HEK293 (cell line): Measurements from ENCODE around the gene RFNG.

Experiments used
- CTCF ChIA-PET: fragments of 350-600 bp; formaldehyde crosslinking; extraction: SDS; loops from one replicate; lab custom pipeline; 2021; ENCODE audit warnings: antibody characterized with exemption; lab: Yijun Ruan, JAX
- POLR2A ChIA-PET: fragments of 300-600 bp; formaldehyde crosslinking; extraction: SDS; loops from one replicate; lab custom pipeline; 2020; ENCODE audit warnings: antibody characterized with exemption, inconsistent platforms; lab: Yijun Ruan, JAX
- H3K27ac ChIP-seq: fragments of 200-500 bp; sonication (Bioruptor generic); 2 replicates; pipeline ENCODE4 v1.5.1; 2014; ENCODE audit warnings: low read depth, low read length, control low read depth, inconsistent platforms; ENCODE audit errors: extremely low read depth
- H3K36me3 ChIP-seq, 2 experiments: fragments of 200-500 bp in 1 of 2; sonication (Bioruptor generic) in 1 of 2; 1 replicate in 1 of 2; 2 replicates in 1 of 2; pipeline ENCODE4 v1.5.1; 2014 to 2017; ENCODE audit warnings: inconsistent platforms in 2 of 2, low read length in 2 of 2; ENCODE audit not compliant: control insufficient read depth in 2 of 2, insufficient read depth in 1 of 2
- H3K4me1 ChIP-seq: fragments of 200-500 bp; sonication (Bioruptor generic); 2 replicates; pipeline ENCODE4 v1.5.1; 2014; ENCODE audit warnings: mild to moderate bottlenecking, low read length, inconsistent platforms; ENCODE audit not compliant: control insufficient read depth, insufficient read depth
- H3K4me3 ChIP-seq: 2 replicates; pipeline ENCODE4 v1.5.1; 2011; ENCODE audit warnings: low read depth, mild to moderate bottlenecking, control low read depth, low read length, moderate library complexity
- H3K9me3 ChIP-seq: fragments of 200-500 bp; sonication (Bioruptor generic); 2 replicates; pipeline ENCODE4 v1.5.1; 2014; ENCODE audit warnings: low read depth, low read length, inconsistent platforms; ENCODE audit not compliant: control insufficient read depth, insufficient read depth
- GFI1B ChIP-seq: fragments of 450-650 bp; formaldehyde crosslinking; IDR thresholded peaks from 2 replicates; pipeline ENCODE4 v1.5.1; 2016; ENCODE audit warnings: missing biosample characterization, missing genetic modification characterization
- HOXC10 ChIP-seq: sonication (generic); formaldehyde crosslinking; IDR thresholded peaks from 2 replicates; pipeline ENCODE4 v1.8.1; 2023; ENCODE audit warnings: mild to moderate bottlenecking, missing genetic modification reagents
- IKZF3 ChIP-seq: fragments of 450-650 bp; IDR thresholded peaks from 2 replicates; pipeline ENCODE4 v1.5.0; 2018; ENCODE audit warnings: missing biosample characterization, mild to moderate bottlenecking, missing genetic modification characterization, moderate library complexity
- ZBTB21 ChIP-seq: fragments of 450-650 bp; formaldehyde crosslinking; IDR thresholded peaks from 2 replicates; pipeline ENCODE4 v1.5.1; 2017; ENCODE audit warnings: missing biosample characterization, missing genetic modification characterization
- ZBTB7A ChIP-seq: fragments of 450-650 bp; formaldehyde crosslinking; IDR thresholded peaks from 2 replicates; pipeline ENCODE4 v1.5.1; 2016; ENCODE audit warnings: low read depth, missing biosample characterization, missing genetic modification characterization
- ZFP69B ChIP-seq: fragments of 450-650 bp; formaldehyde crosslinking; IDR thresholded peaks from 2 replicates; pipeline ENCODE4 v1.5.1; 2016; ENCODE audit warnings: missing biosample characterization, missing genetic modification characterization
- ZNF112 ChIP-seq: fragments of 450-650 bp; formaldehyde crosslinking; IDR thresholded peaks from 2 replicates; pipeline ENCODE4 v1.5.0; 2017; ENCODE audit warnings: missing biosample characterization, missing genetic modification characterization
- ZNF157 ChIP-seq: fragments of 450-650 bp; formaldehyde crosslinking; IDR thresholded peaks from 2 replicates; pipeline ENCODE4 v1.5.1; 2016; ENCODE audit warnings: missing biosample characterization, missing genetic modification characterization
- ZNF221 ChIP-seq: fragments of 450-650 bp; formaldehyde crosslinking; IDR thresholded peaks from 2 replicates; pipeline ENCODE4 v1.5.1; 2017; ENCODE audit warnings: missing biosample characterization, missing genetic modification characterization, borderline replicate concordance
- ZNF629 ChIP-seq: fragments of 450-650 bp; formaldehyde crosslinking; IDR thresholded peaks from 2 replicates; pipeline ENCODE4 v1.5.1; 2017; ENCODE audit warnings: missing biosample characterization, missing genetic modification characterization
- ZNF654 ChIP-seq: fragments of 450-650 bp; formaldehyde crosslinking; IDR thresholded peaks from 2 replicates; pipeline ENCODE4 v1.5.1; 2016; ENCODE audit warnings: low read depth, missing biosample characterization, missing genetic modification characterization
- ZNF830 ChIP-seq: fragments of 450-650 bp; IDR thresholded peaks from 2 replicates; pipeline ENCODE4 v1.5.0; 2018; ENCODE audit warnings: missing biosample characterization, missing genetic modification characterization, low read depth, mild to moderate bottlenecking, moderate library complexity
- TF ChIP-seq, protein P1 (sequence below): fragments of 450-650 bp; formaldehyde crosslinking; IDR thresholded peaks from 2 replicates; pipeline ENCODE4 v1.5.1; 2016; ENCODE audit warnings: missing biosample characterization, missing genetic modification characterization
- TF ChIP-seq, protein P2 (sequence below): fragments of 450-650 bp; formaldehyde crosslinking; IDR thresholded peaks from 2 replicates; pipeline ENCODE4 v1.5.1; 2017; ENCODE audit warnings: missing biosample characterization, missing genetic modification characterization
- TF ChIP-seq, protein P3 (sequence below): fragments of 450-650 bp; formaldehyde crosslinking; IDR thresholded peaks from 2 replicates; pipeline ENCODE4 v1.5.1; 2016; ENCODE audit warnings: missing biosample characterization, missing genetic modification characterization
- TF ChIP-seq, protein P4 (sequence below): fragments of 450-650 bp; formaldehyde crosslinking; IDR thresholded peaks from 2 replicates; pipeline ENCODE4 v1.5.1; 2017; ENCODE audit warnings: missing biosample characterization, missing genetic modification characterization
- TF ChIP-seq, protein P5 (sequence below): fragments of 450-650 bp; formaldehyde crosslinking; optimal IDR thresholded peaks from 2 replicates; pipeline ENCODE3; 2016; ENCODE audit warnings: missing biosample characterization, mild to moderate bottlenecking, missing genetic modification characterization

RFNG gene

DNA sequence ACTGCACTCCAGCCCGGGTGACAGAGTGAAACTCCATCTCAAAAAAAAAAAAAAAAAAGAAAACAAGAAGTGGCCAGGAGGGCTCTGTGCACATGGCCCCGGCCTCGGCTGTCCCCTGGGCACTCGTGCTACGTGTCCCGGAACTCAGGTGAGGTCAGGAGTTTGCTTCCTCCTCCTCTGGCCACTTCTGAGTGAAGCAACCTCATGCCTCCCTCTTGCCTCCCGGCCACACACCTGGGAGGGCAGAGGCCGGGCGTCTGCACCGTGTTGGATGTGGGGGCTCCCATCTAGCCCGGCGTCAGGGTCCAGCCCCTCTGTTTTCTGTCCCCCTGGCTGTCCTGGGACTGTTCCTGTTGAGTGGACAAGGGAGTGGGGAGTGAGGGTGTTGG lies 52.0 kb downstream of the RFNG start:
- Histone ChIP-seq H3K27ac (no peak overlapping the region), H3K36me3 (peaks cover 0 to 6% of the 10 kb centered on the region in 2 experiments; a peak in 1 of 3 replicates), H3K4me3 (no peak overlapping the region), H3K4me1 (peaks cover 6% of the 10 kb centered on the region; the same call in 1 of the 2 replicates), H3K9me3 (no peaks in the 10 kb centered on the region)
- POLR2A ChIA-PET: interaction anchor here (0.7 kb wide), 1 partner anchor 189 kb away, joined by 5 read pairs; no protein-coding TSS in a partner anchor
- CTCF ChIA-PET: interaction anchor here (0.5 kb wide), 1 partner anchor 23 kb away, joined by 3 read pairs; the partner anchor contains the start of gene CENPX
- TF ChIP-seq, protein P1, sequence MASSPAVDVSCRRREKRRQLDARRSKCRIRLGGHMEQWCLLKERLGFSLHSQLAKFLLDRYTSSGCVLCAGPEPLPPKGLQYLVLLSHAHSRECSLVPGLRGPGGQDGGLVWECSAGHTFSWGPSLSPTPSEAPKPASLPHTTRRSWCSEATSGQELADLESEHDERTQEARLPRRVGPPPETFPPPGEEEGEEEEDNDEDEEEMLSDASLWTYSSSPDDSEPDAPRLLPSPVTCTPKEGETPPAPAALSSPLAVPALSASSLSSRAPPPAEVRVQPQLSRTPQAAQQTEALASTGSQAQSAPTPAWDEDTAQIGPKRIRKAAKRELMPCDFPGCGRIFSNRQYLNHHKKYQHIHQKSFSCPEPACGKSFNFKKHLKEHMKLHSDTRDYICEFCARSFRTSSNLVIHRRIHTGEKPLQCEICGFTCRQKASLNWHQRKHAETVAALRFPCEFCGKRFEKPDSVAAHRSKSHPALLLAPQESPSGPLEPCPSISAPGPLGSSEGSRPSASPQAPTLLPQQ (tag by site-specific recombination): no peak
- TF ChIP-seq ZFP69B (tag by site-specific recombination): no peak
- no peak for TF ChIP-seq ZNF221 (tag by site-specific recombination)
- TF ChIP-seq ZNF157 (tag by site-specific recombination): no peak
- TF ChIP-seq ZBTB7A (tag by site-specific recombination): no peak
- TF ChIP-seq ZNF629 (tag by site-specific recombination): no peak
- TF ChIP-seq, protein P2, sequence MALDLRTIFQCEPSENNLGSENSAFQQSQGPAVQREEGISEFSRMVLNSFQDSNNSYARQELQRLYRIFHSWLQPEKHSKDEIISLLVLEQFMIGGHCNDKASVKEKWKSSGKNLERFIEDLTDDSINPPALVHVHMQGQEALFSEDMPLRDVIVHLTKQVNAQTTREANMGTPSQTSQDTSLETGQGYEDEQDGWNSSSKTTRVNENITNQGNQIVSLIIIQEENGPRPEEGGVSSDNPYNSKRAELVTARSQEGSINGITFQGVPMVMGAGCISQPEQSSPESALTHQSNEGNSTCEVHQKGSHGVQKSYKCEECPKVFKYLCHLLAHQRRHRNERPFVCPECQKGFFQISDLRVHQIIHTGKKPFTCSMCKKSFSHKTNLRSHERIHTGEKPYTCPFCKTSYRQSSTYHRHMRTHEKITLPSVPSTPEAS: no peak
- TF ChIP-seq, protein P3, sequence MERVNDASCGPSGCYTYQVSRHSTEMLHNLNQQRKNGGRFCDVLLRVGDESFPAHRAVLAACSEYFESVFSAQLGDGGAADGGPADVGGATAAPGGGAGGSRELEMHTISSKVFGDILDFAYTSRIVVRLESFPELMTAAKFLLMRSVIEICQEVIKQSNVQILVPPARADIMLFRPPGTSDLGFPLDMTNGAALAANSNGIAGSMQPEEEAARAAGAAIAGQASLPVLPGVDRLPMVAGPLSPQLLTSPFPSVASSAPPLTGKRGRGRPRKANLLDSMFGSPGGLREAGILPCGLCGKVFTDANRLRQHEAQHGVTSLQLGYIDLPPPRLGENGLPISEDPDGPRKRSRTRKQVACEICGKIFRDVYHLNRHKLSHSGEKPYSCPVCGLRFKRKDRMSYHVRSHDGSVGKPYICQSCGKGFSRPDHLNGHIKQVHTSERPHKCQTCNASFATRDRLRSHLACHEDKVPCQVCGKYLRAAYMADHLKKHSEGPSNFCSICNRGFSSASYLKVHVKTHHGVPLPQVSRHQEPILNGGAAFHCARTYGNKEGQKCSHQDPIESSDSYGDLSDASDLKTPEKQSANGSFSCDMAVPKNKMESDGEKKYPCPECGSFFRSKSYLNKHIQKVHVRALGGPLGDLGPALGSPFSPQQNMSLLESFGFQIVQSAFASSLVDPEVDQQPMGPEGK (tag by site-specific recombination): no peak
- no peak for TF ChIP-seq IKZF3 (tag by site-specific recombination)
- no peak for TF ChIP-seq ZNF830 (tag by site-specific recombination)
- no peak for TF ChIP-seq ZNF654
- TF ChIP-seq ZNF112 (tag by site-specific recombination): no peak
- TF ChIP-seq, protein P4, sequence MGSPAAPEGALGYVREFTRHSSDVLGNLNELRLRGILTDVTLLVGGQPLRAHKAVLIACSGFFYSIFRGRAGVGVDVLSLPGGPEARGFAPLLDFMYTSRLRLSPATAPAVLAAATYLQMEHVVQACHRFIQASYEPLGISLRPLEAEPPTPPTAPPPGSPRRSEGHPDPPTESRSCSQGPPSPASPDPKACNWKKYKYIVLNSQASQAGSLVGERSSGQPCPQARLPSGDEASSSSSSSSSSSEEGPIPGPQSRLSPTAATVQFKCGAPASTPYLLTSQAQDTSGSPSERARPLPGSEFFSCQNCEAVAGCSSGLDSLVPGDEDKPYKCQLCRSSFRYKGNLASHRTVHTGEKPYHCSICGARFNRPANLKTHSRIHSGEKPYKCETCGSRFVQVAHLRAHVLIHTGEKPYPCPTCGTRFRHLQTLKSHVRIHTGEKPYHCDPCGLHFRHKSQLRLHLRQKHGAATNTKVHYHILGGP (tag by site-specific recombination): no peak
- TF ChIP-seq ZBTB21 (tag by site-specific recombination): no peak
- TF ChIP-seq GFI1B (tag by site-specific recombination): no peak
- TF ChIP-seq, protein P5, sequence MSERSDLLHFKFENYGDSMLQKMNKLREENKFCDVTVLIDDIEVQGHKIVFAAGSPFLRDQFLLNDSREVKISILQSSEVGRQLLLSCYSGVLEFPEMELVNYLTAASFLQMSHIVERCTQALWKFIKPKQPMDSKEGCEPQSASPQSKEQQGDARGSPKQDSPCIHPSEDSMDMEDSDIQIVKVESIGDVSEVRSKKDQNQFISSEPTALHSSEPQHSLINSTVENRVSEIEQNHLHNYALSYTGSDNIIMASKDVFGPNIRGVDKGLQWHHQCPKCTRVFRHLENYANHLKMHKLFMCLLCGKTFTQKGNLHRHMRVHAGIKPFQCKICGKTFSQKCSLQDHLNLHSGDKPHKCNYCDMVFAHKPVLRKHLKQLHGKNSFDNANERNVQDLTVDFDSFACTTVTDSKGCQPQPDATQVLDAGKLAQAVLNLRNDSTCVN (tag by site-specific recombination): no peak
- no peak for TF ChIP-seq HOXC10 (CRISPR knock-in tag)
